Ishikawa (cell line): ENCODE measurements around the gene ACLY.

Experiments
- CEBPB ChIP-seq: IDR thresholded peaks from 2 replicates; pipeline ENCODE4 v1.6.1; 2012
- CREB1 ChIP-seq: IDR thresholded peaks from 2 replicates; pipeline ENCODE4 v1.6.1; 2012; ENCODE audit warnings: low read depth
- EGR1 ChIP-seq: IDR thresholded peaks from 2 replicates; pipeline ENCODE4 v1.6.1; 2012
- EP300 ChIP-seq: IDR thresholded peaks from 2 replicates; pipeline ENCODE4 v1.6.1; 2012; ENCODE audit warnings: borderline replicate concordance
- FOXM1 ChIP-seq: IDR thresholded peaks from 2 replicates; pipeline ENCODE4 v1.6.1; 2012; ENCODE audit warnings: low read depth, borderline replicate concordance
- MAX ChIP-seq: IDR thresholded peaks from 2 replicates; pipeline ENCODE4 v1.6.1; 2012
- NFIC ChIP-seq: IDR thresholded peaks from 2 replicates; pipeline ENCODE4 v1.6.1; 2012
- RAD21 ChIP-seq: IDR thresholded peaks from 2 replicates; pipeline ENCODE4 v1.6.1; 2012; ENCODE audit warnings: low read depth
- TAF1 ChIP-seq: IDR thresholded peaks from 2 replicates; pipeline ENCODE4 v1.6.1; 2012; ENCODE audit warnings: low read depth, mild to moderate bottlenecking
- TCF12 ChIP-seq: IDR thresholded peaks from 2 replicates; pipeline ENCODE4 v1.6.1; 2012; ENCODE audit warnings: low read depth
- TEAD4 ChIP-seq: IDR thresholded peaks from 2 replicates; pipeline ENCODE4 v1.6.1; 2012
- USF1 ChIP-seq: IDR thresholded peaks from 2 replicates; pipeline ENCODE4 v1.6.1; 2012
- YY1 ChIP-seq: IDR thresholded peaks from 2 replicates; pipeline ENCODE4 v1.6.1; 2012; ENCODE audit warnings: low read depth
- ZBTB7A ChIP-seq: IDR thresholded peaks from 2 replicates; pipeline ENCODE4 v1.6.1; 2012; ENCODE audit warnings: low read depth
- TF ChIP-seq, protein P1 (sequence below): IDR thresholded peaks from 2 replicates; pipeline ENCODE4 v1.6.1; 2012; ENCODE audit warnings: low read depth, mild to moderate bottlenecking

Gene ACLY

GRCh38 chr17:41896726-41897125 is 22.0 kb downstream of the ACLY start:
- TF ChIP-seq ZBTB7A = no peak
- TF ChIP-seq MAX = no peak
- no peak for TF ChIP-seq CREB1
- no peak for TF ChIP-seq USF1
- TF ChIP-seq TEAD4 = no peak
- no peak for TF ChIP-seq RAD21
- TF ChIP-seq CEBPB = no peak

DNA sequence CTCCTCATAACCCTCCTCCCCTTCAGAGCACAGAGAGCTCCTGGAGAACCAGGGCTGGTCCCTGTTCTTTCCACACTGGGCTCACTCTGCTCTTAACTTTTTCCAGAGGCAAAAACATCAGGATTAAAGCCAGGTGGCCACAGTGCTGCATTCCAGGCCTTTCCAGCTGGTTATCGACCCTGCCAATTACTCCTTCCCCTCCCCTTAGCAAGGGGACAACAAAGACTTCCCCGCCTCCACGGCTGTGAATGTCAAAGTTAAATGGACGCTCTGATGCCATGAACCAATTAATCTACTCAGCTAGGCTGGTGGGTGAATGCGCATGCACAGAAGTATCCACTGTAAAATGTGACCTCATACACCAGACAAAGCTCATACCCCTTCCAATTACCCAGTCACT is 23.1 kb downstream of the ACLY start:
- TF ChIP-seq CEBPB = no peak
- no peak for TF ChIP-seq YY1
- TF ChIP-seq TCF12 = no peak
- TF ChIP-seq RAD21 = no peak
- TF ChIP-seq TAF1 = no peak
- no peak for TF ChIP-seq EGR1
- TF ChIP-seq NFIC = no peak
- TF ChIP-seq MAX = no peak
- TF ChIP-seq, protein P1, sequence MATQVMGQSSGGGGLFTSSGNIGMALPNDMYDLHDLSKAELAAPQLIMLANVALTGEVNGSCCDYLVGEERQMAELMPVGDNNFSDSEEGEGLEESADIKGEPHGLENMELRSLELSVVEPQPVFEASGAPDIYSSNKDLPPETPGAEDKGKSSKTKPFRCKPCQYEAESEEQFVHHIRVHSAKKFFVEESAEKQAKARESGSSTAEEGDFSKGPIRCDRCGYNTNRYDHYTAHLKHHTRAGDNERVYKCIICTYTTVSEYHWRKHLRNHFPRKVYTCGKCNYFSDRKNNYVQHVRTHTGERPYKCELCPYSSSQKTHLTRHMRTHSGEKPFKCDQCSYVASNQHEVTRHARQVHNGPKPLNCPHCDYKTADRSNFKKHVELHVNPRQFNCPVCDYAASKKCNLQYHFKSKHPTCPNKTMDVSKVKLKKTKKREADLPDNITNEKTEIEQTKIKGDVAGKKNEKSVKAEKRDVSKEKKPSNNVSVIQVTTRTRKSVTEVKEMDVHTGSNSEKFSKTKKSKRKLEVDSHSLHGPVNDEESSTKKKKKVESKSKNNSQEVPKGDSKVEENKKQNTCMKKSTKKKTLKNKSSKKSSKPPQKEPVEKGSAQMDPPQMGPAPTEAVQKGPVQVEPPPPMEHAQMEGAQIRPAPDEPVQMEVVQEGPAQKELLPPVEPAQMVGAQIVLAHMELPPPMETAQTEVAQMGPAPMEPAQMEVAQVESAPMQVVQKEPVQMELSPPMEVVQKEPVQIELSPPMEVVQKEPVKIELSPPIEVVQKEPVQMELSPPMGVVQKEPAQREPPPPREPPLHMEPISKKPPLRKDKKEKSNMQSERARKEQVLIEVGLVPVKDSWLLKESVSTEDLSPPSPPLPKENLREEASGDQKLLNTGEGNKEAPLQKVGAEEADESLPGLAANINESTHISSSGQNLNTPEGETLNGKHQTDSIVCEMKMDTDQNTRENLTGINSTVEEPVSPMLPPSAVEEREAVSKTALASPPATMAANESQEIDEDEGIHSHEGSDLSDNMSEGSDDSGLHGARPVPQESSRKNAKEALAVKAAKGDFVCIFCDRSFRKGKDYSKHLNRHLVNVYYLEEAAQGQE = no peak
- no peak for TF ChIP-seq USF1
- TF ChIP-seq EP300 = no peak
- TF ChIP-seq ZBTB7A = no peak
- TF ChIP-seq CREB1 = no peak
- TF ChIP-seq FOXM1 = no peak
- no peak for TF ChIP-seq TEAD4

DNA sequence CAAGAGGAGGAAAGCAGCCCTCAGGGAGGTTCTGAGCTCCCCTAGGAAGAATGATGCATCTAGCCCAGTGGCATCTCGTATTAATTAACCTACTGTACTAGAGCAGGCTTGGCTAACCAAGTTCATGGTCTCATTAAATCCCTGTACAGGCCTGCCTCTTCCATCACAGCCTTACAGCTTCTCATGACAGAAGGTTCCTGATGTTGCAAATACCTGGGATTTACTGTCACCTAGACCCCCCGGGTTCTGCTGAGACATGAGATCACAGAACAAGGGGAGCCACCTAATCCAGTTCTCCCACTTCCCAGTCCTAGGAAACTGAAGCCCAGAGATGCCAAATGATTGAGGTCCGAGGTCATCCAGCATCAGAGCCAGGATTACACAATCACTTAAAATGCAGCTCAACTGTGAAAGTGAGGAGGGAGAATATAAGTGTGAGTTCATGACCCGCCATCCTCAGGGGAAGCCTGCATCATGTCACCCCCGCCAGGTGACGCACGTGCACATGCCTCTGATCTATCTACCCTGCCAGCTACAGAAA is 23.9 kb downstream of the ACLY start:
- TF ChIP-seq EP300 = no peak
- TF ChIP-seq CEBPB = peak; percentile 69
- no peak for TF ChIP-seq ZBTB7A

- TF ChIP-seq YY1 (no peak), CREB1 (no peak), USF1 (no peak), ZBTB7A (no peak)
- TF ChIP-seq, protein P1 = no peak
Observed at GRCh38 chr17:41893384-41893783, 25.4 kb downstream of the ACLY start.

GRCh38 chr17:41892021-41892376 is 26.8 kb downstream of the ACLY start:
- TF ChIP-seq TEAD4 (no peak), YY1 (no peak), EGR1 (no peak), CREB1 (no peak), RAD21 (no peak), TAF1 (no peak), CEBPB (no peak), FOXM1 (no peak), EP300 (no peak), TCF12 (no peak), USF1 (no peak), MAX (no peak), ZBTB7A (no peak), NFIC (no peak)
- TF ChIP-seq, protein P1 = no peak
